GM18498 (cell line): Measurements from ENCODE around the gene RAG2.

Experiments used
- ATAC-seq: cut with Tn5 transposase; IDR thresholded peaks from one replicate; pipeline ENCODE4 v1.9.1; 2021; ENCODE audit warnings: mild to moderate bottlenecking, moderate library complexity; ENCODE audit not compliant: unreplicated experiment

RAG2 gene

DNA sequence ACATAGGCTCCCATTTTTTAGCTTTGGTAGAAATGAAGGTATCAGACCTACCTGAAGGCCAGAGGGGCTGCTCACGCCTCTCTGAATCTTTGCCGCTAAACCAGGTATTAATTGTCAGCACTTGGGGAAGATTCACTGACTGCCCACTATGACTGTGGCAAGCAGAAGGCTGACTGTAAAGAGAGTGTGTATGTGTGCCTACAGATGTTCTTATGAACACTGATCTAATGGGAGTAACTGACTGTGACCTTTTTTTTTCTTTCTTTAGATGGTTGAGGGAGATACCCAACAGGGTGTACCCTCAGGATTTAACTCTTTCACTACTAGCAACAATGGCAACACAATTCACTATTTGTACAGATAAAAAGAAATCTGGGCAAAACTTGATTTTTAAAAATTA, at the start of gene RAG2:
TSS of gene RAG2 (minus strand) at position 186 of the 400 bp plus-strand sequence. CDS start 4,068 bp downstream, outside the sequence.
- ATAC-seq: no peak

DNA sequence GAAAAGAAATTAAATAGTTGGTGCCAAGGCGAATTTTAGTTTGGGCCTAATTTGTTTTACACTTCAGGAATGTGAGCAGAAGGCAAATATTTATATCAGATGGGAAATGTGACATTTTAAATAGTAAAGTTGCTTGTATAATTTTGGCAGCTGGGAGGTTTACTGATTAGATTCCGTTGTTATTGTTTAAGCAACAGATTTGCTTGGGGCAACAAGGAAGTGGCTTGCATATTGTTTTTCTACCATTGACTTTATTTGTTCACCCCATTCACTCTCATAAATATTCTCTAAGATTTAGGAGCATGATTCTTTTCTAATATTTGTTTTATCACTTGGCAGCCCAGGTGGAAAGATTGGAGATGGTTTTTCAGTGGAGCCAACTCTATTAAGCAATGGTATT, 40.5 kb upstream of the RAG2 start:
- ATAC-seq: no peak

GRCh38 chr11:36635066-36635862, 37.2 kb upstream of the RAG2 start:
- no peak for ATAC-seq

GRCh38 chr11:36631774-36632173, 33.7 kb upstream of the RAG2 start:
- peak; percentile 85 for ATAC-seq

DNA sequence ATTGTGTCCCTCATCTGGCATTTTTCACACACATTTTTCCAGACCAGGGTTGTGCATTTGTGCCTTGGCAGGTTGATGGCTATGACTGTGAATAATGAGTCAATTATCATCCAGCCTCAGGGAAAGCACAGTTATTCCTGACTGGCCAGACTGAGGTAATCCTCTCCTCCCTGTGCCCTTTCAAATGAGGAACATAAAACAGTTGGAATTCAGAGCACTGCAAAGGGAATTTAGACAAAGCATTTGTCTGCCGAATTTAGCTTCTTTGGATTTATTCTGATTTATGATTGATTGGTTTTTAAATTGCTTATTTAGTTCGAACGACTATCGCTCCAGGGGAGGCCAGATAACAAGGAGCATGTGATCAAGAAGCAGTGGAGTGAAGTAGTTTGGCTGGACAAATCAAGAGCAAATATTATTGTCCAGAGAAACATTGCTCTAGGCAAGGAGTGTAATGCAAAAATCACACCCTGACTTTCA, 30.8 kb upstream of the RAG2 start:
- no peak for ATAC-seq

DNA sequence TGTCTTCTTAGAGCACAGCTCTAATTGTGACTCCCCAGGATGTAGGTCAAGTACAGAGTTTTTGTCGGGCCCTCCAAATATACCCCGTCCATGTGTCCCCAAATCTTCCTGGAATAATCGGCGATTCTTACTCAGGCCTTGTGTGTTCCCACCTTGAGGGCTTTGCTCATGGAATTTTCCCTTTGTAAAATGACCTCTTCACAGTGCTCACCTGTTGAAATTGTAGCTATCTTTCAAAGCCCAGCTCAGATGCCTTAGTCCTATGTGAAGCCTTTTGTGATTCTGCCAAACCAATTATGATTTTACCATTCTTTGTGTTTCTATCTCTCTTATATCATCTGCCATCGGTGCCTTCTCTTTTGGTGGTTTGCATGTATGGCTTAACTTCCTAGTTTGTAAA, 30.1 kb upstream of the RAG2 start:
- no peak for ATAC-seq

DNA sequence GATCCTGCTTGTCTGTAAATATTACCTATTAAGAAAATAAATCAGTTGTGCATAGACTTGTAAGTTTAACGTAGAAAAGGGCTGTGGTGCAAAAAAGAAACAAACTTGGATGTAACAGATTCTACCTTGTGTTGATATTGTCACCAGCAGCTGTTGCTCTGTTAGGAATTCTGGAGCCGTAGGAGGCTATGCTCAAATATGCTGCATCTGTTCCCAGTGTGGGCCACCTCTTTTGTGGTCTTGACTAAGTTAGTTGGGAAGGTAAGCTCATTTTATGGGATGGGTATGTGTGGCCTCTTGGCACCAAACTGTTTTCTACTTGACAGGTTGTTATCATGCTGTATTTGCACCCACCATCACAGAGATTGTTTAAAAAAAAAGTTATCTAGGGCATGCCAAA, 29.4 kb upstream of the RAG2 start:
- ATAC-seq: no peak

DNA sequence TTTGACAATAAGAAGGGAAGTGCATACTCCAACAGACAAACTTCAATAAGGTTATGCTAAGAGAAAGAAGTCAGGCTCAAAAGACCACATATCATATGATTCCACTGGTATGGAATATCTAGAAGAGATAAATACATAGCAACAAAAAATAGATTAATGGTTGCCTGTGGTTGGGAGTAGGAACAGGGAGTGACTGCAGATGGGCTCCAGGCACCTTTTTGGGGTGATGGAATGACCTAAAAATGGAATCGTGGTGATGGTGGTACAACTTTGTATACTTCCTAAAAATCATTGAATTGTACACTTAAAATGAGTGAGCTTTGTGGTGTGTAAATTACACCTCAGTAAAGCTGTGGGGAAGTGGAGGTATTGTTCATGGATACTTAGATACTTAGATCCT, 29.0 kb upstream of the RAG2 start:
- ATAC-seq: no peak

- ATAC-seq: no peak
Measured at GRCh38 chr11:36623494-36623893, 25.5 kb upstream of the RAG2 start.

- no peak for ATAC-seq
Measured at GRCh38 chr11:36622431-36623136, 24.5 kb upstream of the RAG2 start.

GRCh38 chr11:36620246-36620645, 22.2 kb upstream of the RAG2 start:
- ATAC-seq: no peak

- ATAC-seq: no peak
Measured at GRCh38 chr11:36619502-36619901, 21.5 kb upstream of the RAG2 start.

- ATAC-seq: no peak
Measured at GRCh38 chr11:36618363-36619047, 20.5 kb upstream of the RAG2 start.

GRCh38 chr11:36617543-36618362, 19.7 kb upstream of the RAG2 start:
- ATAC-seq: no peak

DNA sequence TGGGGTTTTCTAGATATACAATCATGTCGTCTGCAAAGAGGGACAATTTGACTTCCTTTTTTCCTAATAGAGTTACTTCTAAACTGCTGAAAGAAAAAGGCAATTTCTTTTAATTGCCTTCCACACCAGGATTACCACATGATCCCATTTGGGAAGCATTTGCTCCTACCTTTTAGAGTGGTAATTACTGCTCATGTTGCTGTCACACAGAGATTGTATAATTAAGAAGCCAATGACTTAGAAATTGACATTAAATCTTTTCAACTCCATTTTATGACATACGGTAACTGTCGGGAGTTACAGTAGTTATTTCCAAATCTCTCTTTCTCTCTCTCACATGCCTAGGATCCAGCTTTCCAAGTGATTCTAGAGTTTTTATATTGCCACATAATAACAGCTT, 17.8 kb upstream of the RAG2 start:
- no peak for ATAC-seq

DNA sequence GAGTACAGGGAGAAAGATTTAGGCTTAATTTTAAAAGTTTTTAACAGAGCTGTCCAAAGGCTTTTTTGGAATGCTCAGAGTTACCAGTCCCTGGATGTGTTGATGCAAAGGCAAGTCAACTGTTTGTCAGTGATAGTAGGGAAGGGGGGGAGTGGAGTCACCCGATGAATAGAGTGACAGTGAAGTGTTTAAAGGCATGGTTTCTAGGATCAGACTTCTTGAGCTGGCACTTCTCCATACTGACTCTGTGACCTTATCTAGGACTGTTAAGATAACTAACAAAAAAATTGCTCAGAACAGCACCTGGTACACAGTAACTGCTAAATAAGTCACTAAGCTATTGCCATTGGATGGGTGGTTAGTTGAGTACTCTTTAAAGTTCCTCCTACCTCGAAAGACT, 11.3 kb upstream of the RAG2 start:
- ATAC-seq: no peak

GRCh38 chr11:36608491-36609199, 10.6 kb upstream of the RAG2 start:
- ATAC-seq: no peak

DNA sequence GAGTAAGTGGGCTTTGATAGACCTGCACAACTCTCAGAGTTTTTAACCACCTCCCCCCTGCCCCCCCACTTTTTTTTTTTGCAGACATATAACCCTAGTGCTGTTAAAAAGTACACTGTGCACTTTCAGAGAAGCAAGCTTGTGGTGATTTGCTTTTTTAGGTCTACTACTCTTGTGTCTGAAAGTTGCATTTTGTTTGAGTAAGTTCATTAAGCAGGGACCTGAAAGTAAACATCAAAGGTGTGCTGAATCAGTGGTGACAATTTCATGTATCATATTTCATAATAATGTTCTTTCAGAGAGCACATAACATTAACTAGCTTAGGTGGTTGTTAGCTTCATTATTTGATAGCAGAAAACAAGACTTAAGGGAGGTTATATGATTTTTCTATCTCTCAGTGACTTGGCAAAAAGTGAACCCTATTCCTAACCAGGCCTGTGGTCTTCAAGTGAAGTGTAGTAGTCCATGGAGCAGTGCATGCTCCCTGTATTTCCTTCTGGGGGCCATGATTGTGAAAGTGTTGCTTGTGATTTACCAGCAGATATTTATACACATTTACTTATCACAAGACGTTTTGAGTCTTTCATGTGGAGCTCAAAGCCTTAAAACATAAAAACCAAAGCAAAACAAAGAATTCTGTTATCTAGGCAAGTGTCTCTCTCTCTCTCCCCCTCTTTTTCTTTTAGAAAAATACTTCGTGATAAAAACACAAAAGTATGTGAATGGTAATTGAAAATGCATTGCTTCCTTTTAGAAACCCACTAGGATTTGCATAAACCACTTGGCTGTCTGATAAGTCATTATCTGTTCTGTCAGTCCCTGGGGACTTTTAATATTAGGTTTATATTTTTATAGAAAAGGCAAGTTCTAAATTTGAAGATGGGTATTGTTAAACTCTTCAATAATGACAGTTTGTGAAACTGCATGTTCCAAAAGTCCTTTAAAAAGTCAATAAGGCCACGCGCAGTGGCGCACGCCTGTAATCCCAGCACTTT, 7.5 kb upstream of the RAG2 start:
- ATAC-seq: peak; percentile 74

DNA sequence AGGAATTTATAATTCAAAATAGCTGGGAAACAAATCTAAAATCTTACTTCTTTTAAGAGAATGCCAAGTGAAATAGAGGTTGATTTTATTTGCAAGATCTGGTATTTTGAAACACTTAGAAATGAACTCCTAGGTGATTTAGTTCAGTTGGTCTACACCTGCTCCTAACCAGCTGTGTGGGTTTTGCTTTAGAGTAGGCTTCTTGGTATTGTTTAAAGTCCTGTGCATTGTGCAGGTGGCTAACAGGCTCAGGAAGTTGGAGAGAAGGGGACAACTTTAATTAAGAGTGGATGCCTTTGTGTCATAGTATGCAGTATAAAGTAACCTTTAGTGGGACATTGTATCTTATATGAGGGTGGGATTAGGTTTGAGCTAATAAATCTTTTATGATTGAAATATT, 4.1 kb upstream of the RAG2 start:
- no peak for ATAC-seq
